H1 (cell line): ENCODE results near the gene CFAP61. TPM values are rescaled to one million over a fixed set of nuclear protein-coding genes. Genes with fewer than 3 reads are reported as not detected.
A peak's percentile ranks its signal among the peaks of the same experiment; 100 is the strongest.

Experiments used
- CTCF ChIA-PET: fragments of 300-600 bp; sonication (Branson Sonifier 250); formaldehyde crosslinking; loops from one replicate; lab custom pipeline; 2021; ENCODE audit not compliant: partially characterized antibody; lab: Charles Lee
- POLR2A ChIA-PET: fragments of 300-600 bp; sonication (Branson Sonifier 250); formaldehyde crosslinking; loops from one replicate; lab custom pipeline; 2021; ENCODE audit warnings: inconsistent platforms; ENCODE audit not compliant: partially characterized antibody; lab: Charles Lee
- DNase-seq, 2 experiments: peaks; one replicate each; pipeline versions ENCODE4 v3.0.0 to v3.0.0-alpha.2; 2010 to 2022; ENCODE audit warnings: low spot score in 2 of 2, low read depth in 1 of 2, mixed read lengths in 1 of 2
- FAIRE-seq: peaks from 2 replicates; lab custom pipeline; 2011; peaks lifted over from hg19 to GRCh38; lab: Jason Lieb, UNC
- H2AFZ ChIP-seq: 2 replicates; pipeline ENCODE4 v1.8.1; 2012; ENCODE audit warnings: low read length, inconsistent platforms
- H2AK5ac ChIP-seq: 2 replicates; pipeline ENCODE4 v1.6.1; 2013; ENCODE audit warnings: low read depth, low read length
- H2BK120ac ChIP-seq: replicated peaks from 2 replicates; pipeline ENCODE3; 2013; ENCODE audit warnings: low read depth, low read length, inconsistent platforms
- H2BK12ac ChIP-seq: 2 replicates; pipeline ENCODE4 v1.6.1; 2013; ENCODE audit warnings: low read depth, low read length
- H2BK15ac ChIP-seq: 2 replicates; pipeline ENCODE4 v1.6.1; 2013; ENCODE audit warnings: low read length
- H2BK20ac ChIP-seq: 2 replicates; pipeline ENCODE4 v1.6.1; 2013; ENCODE audit warnings: low read length
- H2BK5ac ChIP-seq: 2 replicates; pipeline ENCODE4 v1.6.1; 2013; ENCODE audit warnings: low read depth, low read length
- H3K14ac ChIP-seq: 2 replicates; pipeline ENCODE4 v1.6.1; 2013; ENCODE audit warnings: inconsistent platforms; ENCODE audit not compliant: insufficient read length
- H3K18ac ChIP-seq: 2 replicates; pipeline ENCODE4 v1.6.1; 2013; ENCODE audit warnings: low read length; ENCODE audit errors: extremely low read depth
- H3K23ac ChIP-seq: 2 replicates; pipeline ENCODE4 v1.6.1; 2013; ENCODE audit warnings: inconsistent platforms; ENCODE audit not compliant: insufficient read length
- H3K23me2 ChIP-seq: 2 replicates; pipeline ENCODE4 v1.6.1; 2013; ENCODE audit warnings: low read depth, low read length
- H3K27ac ChIP-seq: 2 replicates; pipeline ENCODE4 v1.6.1; 2011; ENCODE audit warnings: low read depth, low read length, inconsistent platforms
- H3K27me3 ChIP-seq, 4 experiments: replicated peaks in 1 of 4; 1 replicate in 1 of 4; 2 replicates in 3 of 4; pipeline versions ENCODE4 v1.6.1 to v1.8.1; 2011 to 2013; ENCODE audit warnings: low read length in 3 of 4, mild to moderate bottlenecking in 3 of 4, inconsistent platforms in 2 of 4, mixed read lengths in 2 of 4, moderate library complexity in 1 of 4; ENCODE audit not compliant: control insufficient read depth in 3 of 4, insufficient read depth in 3 of 4; ENCODE audit errors: extremely low read depth in 1 of 4
- H3K36me3 ChIP-seq, 4 experiments: 2 replicates each; pipeline versions ENCODE4 v1.6.1 to v1.8.1; 2011 to 2013; ENCODE audit warnings: mild to moderate bottlenecking in 4 of 4, low read length in 3 of 4, moderate library complexity in 2 of 4, control low read depth in 1 of 4, inconsistent platforms in 1 of 4; ENCODE audit not compliant: insufficient read depth in 4 of 4, control insufficient read depth in 2 of 4
- H3K4ac ChIP-seq: replicated peaks from 2 replicates; pipeline ENCODE3; 2013; ENCODE audit warnings: low read length, low read depth, mixed read lengths, inconsistent platforms; ENCODE audit not compliant: insufficient read length
- H3K4me1 ChIP-seq, 4 experiments: replicated peaks in 1 of 4; 1 replicate in 1 of 4; 2 replicates in 3 of 4; pipeline versions ENCODE4 v1.6.1 to v1.8.1; 2011 to 2013; ENCODE audit warnings: low read length in 3 of 4, inconsistent platforms in 2 of 4, mixed read lengths in 1 of 4; ENCODE audit not compliant: insufficient read depth in 4 of 4, control insufficient read depth in 3 of 4
- H3K4me2 ChIP-seq, 2 experiments: 2 replicates each; pipeline versions ENCODE4 v1.6.1 to v1.8.1; 2011 to 2013; ENCODE audit warnings: low read depth in 2 of 2, low read length in 2 of 2, control low read depth in 1 of 2, inconsistent platforms in 1 of 2, mild to moderate bottlenecking in 1 of 2; ENCODE audit not compliant: insufficient read depth in 1 of 2
- H3K4me3 ChIP-seq, 4 experiments: fragments of 200-600, 300-600 bp in 1 of 4; sonication (generic), shearing (Covaris generic), sonication (Bioruptor Twin) in 1 of 4; 2 replicates each; pipeline versions ENCODE4 v1.5.1 to v1.8.1; 2011 to 2016; ENCODE audit warnings: low read length in 4 of 4, low read depth in 3 of 4, control low read depth in 2 of 4, inconsistent platforms in 2 of 4, mild to moderate bottlenecking in 2 of 4, mixed read lengths in 1 of 4, moderate library complexity in 1 of 4; ENCODE audit not compliant: insufficient read depth in 2 of 4; ENCODE audit errors: extremely low read depth in 1 of 4
- H3K56ac ChIP-seq: replicated peaks from 2 replicates; pipeline ENCODE3; 2013; ENCODE audit warnings: low read depth, mild to moderate bottlenecking, mixed read lengths, low read length, inconsistent platforms; ENCODE audit not compliant: insufficient read length
- H3K79me1 ChIP-seq: 2 replicates; pipeline ENCODE4 v1.6.1; 2013; ENCODE audit warnings: low read depth, low read length, control low read depth
- H3K79me2 ChIP-seq, 2 experiments: 2 replicates each; pipeline versions ENCODE4 v1.6.1 to v1.8.1; 2012 to 2013; ENCODE audit warnings: low read length in 2 of 2, mild to moderate bottlenecking in 2 of 2, inconsistent platforms in 1 of 2; ENCODE audit not compliant: insufficient read depth in 2 of 2, control insufficient read depth in 1 of 2
- H3K9ac ChIP-seq, 4 experiments: replicated peaks in 1 of 4; 1 replicate in 1 of 4; 2 replicates in 3 of 4; pipeline versions ENCODE4 v1.6.1 to v1.8.1; 2011 to 2013; ENCODE audit warnings: low read depth in 3 of 4, low read length in 3 of 4, control low read depth in 2 of 4, mild to moderate bottlenecking in 2 of 4, moderate library complexity in 2 of 4, inconsistent platforms in 1 of 4; ENCODE audit errors: extremely low read depth in 1 of 4
- H3K9me3 ChIP-seq, 2 experiments: 2 replicates each; pipeline versions ENCODE4 v1.6.1 to v1.8.1; 2012 to 2013; ENCODE audit warnings: mild to moderate bottlenecking in 2 of 2, moderate library complexity in 2 of 2, control low read depth in 1 of 2, inconsistent platforms in 1 of 2, low read depth in 1 of 2, low read length in 1 of 2, mixed read lengths in 1 of 2; ENCODE audit not compliant: insufficient read depth in 2 of 2
- H4K20me1 ChIP-seq, 2 experiments: replicated peaks in 1 of 2; 2 replicates each; pipeline versions ENCODE3 to v1.8.1; 2011 to 2013; ENCODE audit warnings: inconsistent platforms in 2 of 2, low read length in 2 of 2, mild to moderate bottlenecking in 1 of 2; ENCODE audit not compliant: insufficient read depth in 2 of 2, control insufficient read depth in 1 of 2
- H4K5ac ChIP-seq: 2 replicates; pipeline ENCODE4 v1.6.1; 2013; ENCODE audit warnings: low read length, low read depth, mixed read lengths, inconsistent platforms; ENCODE audit not compliant: insufficient read length
- H4K8ac ChIP-seq: 2 replicates; pipeline ENCODE4 v1.8.0; 2013; ENCODE audit warnings: mild to moderate bottlenecking, moderate library complexity, low read length, inconsistent platforms; ENCODE audit not compliant: insufficient read depth; ENCODE audit errors: extremely low read depth
- H4K91ac ChIP-seq: replicated peaks from 2 replicates; pipeline ENCODE3; 2013; ENCODE audit warnings: low read length, mixed read lengths, inconsistent platforms; ENCODE audit not compliant: insufficient read length
- ASH2L ChIP-seq: fragments of 200-600, 300-600 bp; sonication (generic); IDR thresholded peaks from one replicate; pipeline ENCODE4 v1.7.1; 2017; ENCODE audit warnings: low read length
- CBX5 ChIP-seq: fragments of 300-800, 300-1000 bp; sonication (generic); IDR thresholded peaks from 2 replicates; pipeline ENCODE4 v1.7.1; 2016; ENCODE audit warnings: antibody characterized with exemption, low read length, low read depth
- WGBS, 2 experiments: shearing (Covaris generic) in 1 of 2; methylation state at CpG; one replicate each; pipeline versions ENCODE4 v1.1.6 to v1.1.7; 2013 to 2015; ENCODE audit warnings: low lambda C conversion rate in 2 of 2, mixed read lengths in 2 of 2, inconsistent platforms in 1 of 2, low coverage in 1 of 2, missing lambda C conversion rate in 1 of 2; ENCODE audit not compliant: insufficient replicate concordance in 2 of 2, insufficient coverage in 1 of 2, insufficient read length in 1 of 2; ENCODE audit errors: extremely low coverage in 1 of 2, missing lambda C conversion rate in 1 of 2; 5-methylcytosine and 5-hydroxymethylcytosine counted together
- polyA plus RNA-seq, 7 experiments: library from polyadenylated mRNA; depleted of rRNA in 3 of 7; stranded (reverse) in 5 of 7; unstranded in 2 of 7; fragments of >200 nt in 5 of 7; fragments of 200-250 nt in 2 of 7; gene quantifications; 1 replicate in 5 of 7; 2 replicates in 1 of 7; 4 replicates in 1 of 7; pipeline versions ENCODE4 v1.2.1 to v1.2.3, GENCODE V29; 2011 to 2013; ENCODE audit warnings: missing spikeins in 2 of 7, mixed read lengths in 2 of 7
- total RNA-seq: library from RNA; stranded (reverse); fragmentation: NEBNext Ultra II Directional; extraction: Animal tissue kit (Norgen Biotek cat#: 25700); gene quantifications from 2 replicates; pipeline ENCODE4 v1.2.1, GENCODE V29; 2021

The CFAP61 gene
- total and polyA plus RNA-seq, 2 of the 8 experiments (the other 6 are each of a cell fraction or from before 2014, with no cell fraction given), result 0.29 to 0.61 TPM

DNA sequence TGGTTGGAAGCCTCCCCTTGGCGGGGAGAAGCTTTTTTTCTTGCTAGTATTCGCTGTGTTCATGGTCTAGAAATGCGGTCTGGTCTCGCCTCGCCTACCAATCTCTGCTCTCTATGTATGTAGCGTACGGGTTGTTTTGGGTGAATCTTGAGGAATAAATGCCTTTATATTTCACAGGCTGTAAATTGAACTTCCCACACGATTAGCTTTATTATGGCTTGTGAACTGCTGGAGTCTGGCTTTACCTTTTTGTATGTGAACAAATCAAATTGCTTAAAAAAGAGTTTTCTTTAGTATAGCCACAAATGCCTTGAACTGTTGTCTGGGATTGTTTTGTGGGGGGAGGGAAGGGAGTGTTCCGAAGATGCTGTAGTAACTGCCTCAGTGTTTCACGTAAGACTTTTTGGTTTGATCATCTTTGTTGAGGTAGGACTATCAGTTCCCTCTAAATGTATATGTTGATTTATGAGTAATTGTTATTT lies 317.8 kb downstream of the CFAP61 start:
- peaks cover 14 to 43% (median 16%) of the 10 kb centered on the region in 4 experiments for H3K4me1 ChIP-seq
- CTCF ChIA-PET, result interaction anchor here (0.6 to 1.9 kb wide), 11 partner anchors 9 to 224 kb away, joined by 3 to 7 read pairs (median 3); no protein-coding TSS in a partner anchor
- H3K36me3 ChIP-seq, result no peaks in the 10 kb centered on the region
- no peak overlapping the region for H2BK15ac ChIP-seq
- peak overlapping the region; percentile 35 to 69 (median 57) for H3K4me3 ChIP-seq
- no peak for DNase-seq
- no peak overlapping the region for H3K23ac ChIP-seq
- H4K91ac ChIP-seq, result no peak overlapping the region
- FAIRE-seq, result peak; percentile 32
- no peak overlapping the region for H2BK5ac ChIP-seq
- H3K14ac ChIP-seq, result no peak overlapping the region
- no peaks in the 10 kb centered on the region for H3K79me2 ChIP-seq
- no peak overlapping the region for H4K5ac ChIP-seq
- WGBS, 2 experiments, result 4% methylated on average over 10 of the region's 10 CpGs; no CpG with 5 or more reads in 1 of the 2 experiments
- no peak overlapping the region for H4K8ac ChIP-seq
- no peak overlapping the region for H2AFZ ChIP-seq
- no peak overlapping the region; a peak in 1 of 7 replicates for H3K9ac ChIP-seq
- H3K4me2 ChIP-seq, result peak overlapping the region; percentile 84 to 92
- no peak overlapping the region for H3K27ac ChIP-seq
- H3K79me1 ChIP-seq, result no peaks in the 10 kb centered on the region
- POLR2A ChIA-PET, result interaction anchor here (0.5 to 1.6 kb wide), 4 partner anchors 15 to 192 kb away, joined by 3 to 5 read pairs (median 3); no protein-coding TSS in a partner anchor
- H3K27me3 ChIP-seq, result peaks cover 24 to 81% (median 55%) of the 10 kb centered on the region in 4 experiments
- H3K56ac ChIP-seq, result no peak overlapping the region
- H3K18ac ChIP-seq, result peak overlapping the region; percentile 71
- no peak overlapping the region for H2BK120ac ChIP-seq
- peaks cover 0 to 1% of the 10 kb centered on the region in 2 experiments for H4K20me1 ChIP-seq
- TF ChIP-seq CBX5, result no peak
- TF ChIP-seq ASH2L, result peak; percentile 5
- no peak overlapping the region for H2BK20ac ChIP-seq
- no peak overlapping the region; the same call in 1 of the 2 replicates for H2BK12ac ChIP-seq
- H3K23me2 ChIP-seq, result peaks cover 25% of the 10 kb centered on the region; the same call in 1 of the 2 replicates
- H3K9me3 ChIP-seq, result no peaks in the 10 kb centered on the region
- H3K4ac ChIP-seq, result no peak overlapping the region
- H2AK5ac ChIP-seq, result no peak overlapping the region
